Measurements from ENCODE around the gene PLAAT3.
"Not testable (repeated sequence)": the region's sequence is repeated elsewhere in the genome, so short reads cannot be mapped to it uniquely, and the experiment has no call there.

DNA sequence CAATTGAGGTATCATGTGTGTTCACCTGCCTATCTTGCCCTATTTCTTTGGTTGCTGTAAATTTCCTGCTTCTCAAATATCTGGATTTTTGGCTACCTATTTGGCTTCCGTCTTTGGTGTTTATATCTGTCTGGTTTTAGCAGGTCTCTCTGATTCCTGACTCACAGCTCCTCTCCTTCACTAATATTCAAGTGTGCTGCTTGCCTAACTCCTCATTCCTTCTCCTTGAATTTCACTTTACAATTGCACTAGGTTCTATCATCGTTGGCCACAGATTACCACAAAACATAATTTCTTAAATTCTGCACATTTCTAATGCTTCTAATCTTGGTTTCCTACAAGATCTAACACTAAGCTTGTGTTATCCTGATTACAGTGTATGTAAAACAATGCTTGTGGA, 71.7 kb downstream of the PLAAT3 start:
- TF ChIP-seq, protein P1, sequence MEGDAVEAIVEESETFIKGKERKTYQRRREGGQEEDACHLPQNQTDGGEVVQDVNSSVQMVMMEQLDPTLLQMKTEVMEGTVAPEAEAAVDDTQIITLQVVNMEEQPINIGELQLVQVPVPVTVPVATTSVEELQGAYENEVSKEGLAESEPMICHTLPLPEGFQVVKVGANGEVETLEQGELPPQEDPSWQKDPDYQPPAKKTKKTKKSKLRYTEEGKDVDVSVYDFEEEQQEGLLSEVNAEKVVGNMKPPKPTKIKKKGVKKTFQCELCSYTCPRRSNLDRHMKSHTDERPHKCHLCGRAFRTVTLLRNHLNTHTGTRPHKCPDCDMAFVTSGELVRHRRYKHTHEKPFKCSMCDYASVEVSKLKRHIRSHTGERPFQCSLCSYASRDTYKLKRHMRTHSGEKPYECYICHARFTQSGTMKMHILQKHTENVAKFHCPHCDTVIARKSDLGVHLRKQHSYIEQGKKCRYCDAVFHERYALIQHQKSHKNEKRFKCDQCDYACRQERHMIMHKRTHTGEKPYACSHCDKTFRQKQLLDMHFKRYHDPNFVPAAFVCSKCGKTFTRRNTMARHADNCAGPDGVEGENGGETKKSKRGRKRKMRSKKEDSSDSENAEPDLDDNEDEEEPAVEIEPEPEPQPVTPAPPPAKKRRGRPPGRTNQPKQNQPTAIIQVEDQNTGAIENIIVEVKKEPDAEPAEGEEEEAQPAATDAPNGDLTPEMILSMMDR (IDR thresholded peaks at IDR 0.05): not testable (repeated sequence)
- TF ChIP-seq POLR2A (IDR thresholded peaks at IDR 0.05): not testable (repeated sequence)
